Upper lobe of left lung (tissue), 4 donors: ENCODE measurements around the gene NLGN2.

Experiments used
- EP300 ChIP-seq, 4 donors: sonication (generic); formaldehyde crosslinking; IDR thresholded peaks; one replicate each; pipeline ENCODE4 v1.5.1; 2017; ENCODE audit warnings: antibody characterized with exemption in 4 of 4, control low read depth in 2 of 4
- POLR2A ChIP-seq, 4 donors: fragments of 450-650 bp; IDR thresholded peaks; one replicate each; pipeline ENCODE4 v1.5.1; 2016 to 2017; ENCODE audit warnings: antibody characterized with exemption in 4 of 4, mild to moderate bottlenecking in 2 of 4
- TF ChIP-seq, protein P1 (sequence below), 6 experiments: fragments of 450-650 bp in 4 of 6; fragments of 200-600 bp in 2 of 6; sonication (generic) in 2 of 6; IDR thresholded peaks; one replicate each; pipeline ENCODE4 v1.5.1; 2016 to 2019; ENCODE audit warnings: antibody characterized with exemption in 6 of 6

DNA sequence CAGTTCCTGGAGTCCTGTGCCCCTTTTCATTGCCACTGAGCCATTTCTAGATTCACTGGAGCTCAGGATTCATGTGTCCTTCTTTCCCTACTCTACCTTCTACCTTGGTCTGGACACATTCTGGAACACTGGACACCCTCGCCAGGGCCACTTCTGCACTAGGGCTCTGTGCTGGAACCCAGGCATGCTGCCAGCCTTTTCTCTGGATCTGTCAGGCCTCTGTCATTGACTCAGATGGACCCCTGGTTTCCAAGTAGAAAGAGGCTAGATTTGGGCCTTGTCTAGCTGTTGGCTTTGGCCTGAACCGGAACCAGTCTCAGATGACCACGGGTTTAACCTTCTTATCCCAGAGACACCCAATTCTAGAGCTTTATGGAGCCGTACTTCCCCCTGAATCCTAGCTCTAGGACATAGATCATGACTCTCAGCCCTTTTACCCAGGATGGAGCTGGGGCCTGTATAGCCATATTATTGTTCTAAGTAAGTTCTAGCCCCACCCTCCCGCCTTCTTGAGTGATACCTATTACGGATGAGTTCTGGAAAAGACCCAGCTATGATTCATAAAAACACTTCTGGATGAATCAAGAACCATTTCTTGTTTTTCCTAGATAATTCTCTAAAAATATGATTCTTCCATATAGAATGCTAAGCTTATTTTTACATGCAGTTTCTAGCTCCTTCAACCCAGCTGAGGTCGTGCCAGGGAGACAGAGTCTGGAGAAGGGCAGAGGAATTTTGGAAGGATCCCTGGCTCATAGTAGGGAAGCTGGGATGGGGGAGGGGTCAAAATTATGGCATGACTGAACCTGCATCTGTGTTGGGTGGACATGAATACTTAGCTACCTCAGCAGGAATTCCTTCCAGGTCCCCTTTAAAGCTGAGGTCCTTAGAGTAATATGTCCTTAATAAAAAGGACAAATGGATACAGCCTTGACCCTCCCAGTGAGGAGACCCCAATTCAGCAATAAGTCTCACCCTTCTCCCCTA is 36.1 kb downstream of the NLGN2 start:
- TF ChIP-seq, protein P1, sequence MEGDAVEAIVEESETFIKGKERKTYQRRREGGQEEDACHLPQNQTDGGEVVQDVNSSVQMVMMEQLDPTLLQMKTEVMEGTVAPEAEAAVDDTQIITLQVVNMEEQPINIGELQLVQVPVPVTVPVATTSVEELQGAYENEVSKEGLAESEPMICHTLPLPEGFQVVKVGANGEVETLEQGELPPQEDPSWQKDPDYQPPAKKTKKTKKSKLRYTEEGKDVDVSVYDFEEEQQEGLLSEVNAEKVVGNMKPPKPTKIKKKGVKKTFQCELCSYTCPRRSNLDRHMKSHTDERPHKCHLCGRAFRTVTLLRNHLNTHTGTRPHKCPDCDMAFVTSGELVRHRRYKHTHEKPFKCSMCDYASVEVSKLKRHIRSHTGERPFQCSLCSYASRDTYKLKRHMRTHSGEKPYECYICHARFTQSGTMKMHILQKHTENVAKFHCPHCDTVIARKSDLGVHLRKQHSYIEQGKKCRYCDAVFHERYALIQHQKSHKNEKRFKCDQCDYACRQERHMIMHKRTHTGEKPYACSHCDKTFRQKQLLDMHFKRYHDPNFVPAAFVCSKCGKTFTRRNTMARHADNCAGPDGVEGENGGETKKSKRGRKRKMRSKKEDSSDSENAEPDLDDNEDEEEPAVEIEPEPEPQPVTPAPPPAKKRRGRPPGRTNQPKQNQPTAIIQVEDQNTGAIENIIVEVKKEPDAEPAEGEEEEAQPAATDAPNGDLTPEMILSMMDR (IDR thresholded peaks at IDR 0.05): no peak
- no peak for TF ChIP-seq POLR2A (IDR thresholded peaks at IDR 0.05)
- no peak for TF ChIP-seq EP300 (IDR thresholded peaks at IDR 0.05)
